Liver (tissue), 9 donors: ENCODE data around the gene ROMO1. TPM values are rescaled to one million over a fixed set of nuclear protein-coding genes. Genes with fewer than 3 reads are reported as not detected.

Source experiments
- DNase-seq: peaks from one replicate; pipeline ENCODE4 v3.0.0-alpha.2; 2017; ENCODE audit warnings: low spot score
- H3K27ac ChIP-seq, 2 donors: one replicate each; pipeline ENCODE4 v1.7.0; 2013; ENCODE audit warnings: inconsistent platforms in 2 of 2, low read length in 2 of 2, control low read depth in 1 of 2, low read depth in 1 of 2, mild to moderate bottlenecking in 1 of 2
- H3K27me3 ChIP-seq, 4 donors: one replicate each; pipeline versions ENCODE4 v1.6.1 to v1.7.0; 2013; ENCODE audit warnings: low read length in 3 of 4, inconsistent platforms in 1 of 4, mild to moderate bottlenecking in 1 of 4, moderate library complexity in 1 of 4; ENCODE audit not compliant: control insufficient read depth in 4 of 4, insufficient read depth in 4 of 4
- H3K36me3 ChIP-seq, 4 donors: one replicate each; pipeline versions ENCODE4 v1.6.1 to v1.7.0; 2013; ENCODE audit warnings: low read length in 3 of 4, mild to moderate bottlenecking in 3 of 4, low read depth in 1 of 4, moderate library complexity in 1 of 4; ENCODE audit not compliant: control insufficient read depth in 4 of 4, insufficient read depth in 3 of 4
- H3K4me1 ChIP-seq, 4 donors: one replicate each; pipeline versions ENCODE4 v1.6.1 to v1.7.0; 2013; ENCODE audit warnings: low read length in 3 of 4, mild to moderate bottlenecking in 3 of 4, moderate library complexity in 1 of 4; ENCODE audit not compliant: control insufficient read depth in 4 of 4, insufficient read depth in 4 of 4
- H3K4me3 ChIP-seq, 3 donors: one replicate each; pipeline versions ENCODE4 v1.6.1 to v1.7.0; 2013; ENCODE audit warnings: low read length in 3 of 3, control low read depth in 1 of 3, low read depth in 1 of 3, mild to moderate bottlenecking in 1 of 3
- H3K9ac ChIP-seq, 2 donors: one replicate each; pipeline ENCODE4 v1.7.0; 2013; ENCODE audit warnings: low read length in 2 of 2, mild to moderate bottlenecking in 2 of 2, moderate library complexity in 2 of 2, control low read depth in 1 of 2, low read depth in 1 of 2
- H3K9me3 ChIP-seq, 4 donors: one replicate each; pipeline versions ENCODE4 v1.6.1 to v1.7.0; 2013; ENCODE audit warnings: low read length in 3 of 4; ENCODE audit not compliant: control insufficient read depth in 4 of 4
- EGR1 ChIP-seq, 2 donors: IDR thresholded peaks; 2 replicates each; pipeline ENCODE4 v1.6.1; 2016 to 2018; ENCODE audit warnings: antibody characterized with exemption in 2 of 2, low read depth in 2 of 2
- JUND ChIP-seq, 2 donors: IDR thresholded peaks; 2 replicates each; pipeline ENCODE4 v1.6.1; 2016; ENCODE audit warnings: antibody characterized with exemption in 2 of 2
- RAD21 ChIP-seq, 2 donors: IDR thresholded peaks; 2 replicates each; pipeline ENCODE4 v1.6.1; 2016; ENCODE audit warnings: antibody characterized with exemption in 2 of 2, mild to moderate bottlenecking in 2 of 2
- RXRA ChIP-seq, 2 donors: IDR thresholded peaks; 2 replicates each; pipeline ENCODE4 v1.6.1; 2017 to 2018; ENCODE audit warnings: antibody characterized with exemption in 2 of 2, mild to moderate bottlenecking in 1 of 2
- TAF1 ChIP-seq: conservative IDR thresholded peaks from 2 replicates; pipeline ENCODE4 v1.6.1; 2016; ENCODE audit warnings: antibody characterized with exemption, mild to moderate bottlenecking
- YY1 ChIP-seq: IDR thresholded peaks from 2 replicates; pipeline ENCODE4 v1.6.1; 2016; ENCODE audit warnings: antibody characterized with exemption, mild to moderate bottlenecking
- WGBS: extraction: QIAGEN DNeasy Blood & Tissue Kit; methylation state at CpG from one replicate; pipeline ENCODE4 v1.1.7; 2013; 5-methylcytosine and 5-hydroxymethylcytosine counted together
- polyA plus RNA-seq, 2 donors: library from polyadenylated mRNA; stranded (reverse) in 1 of 2; unstranded in 1 of 2; fragments of 200-250 nt in 1 of 2; fragments of >200 nt in 1 of 2; fragmentation: Nextera tagmentation in 1 of 2; extraction: Ambion mirVana in 1 of 2; gene quantifications; one replicate each; pipeline versions ENCODE4 v1.2.1 to v1.2.3, GENCODE V29; 2013 to 2015
- total RNA-seq, 2 donors: library from RNA; depleted of rRNA; stranded (reverse); fragments of >200 nt; gene quantifications; one replicate each; pipeline ENCODE4 v1.2.3, GENCODE V29; 2014
- TF ChIP-seq, protein P1 (sequence below): IDR thresholded peaks from 2 replicates; pipeline ENCODE4 v1.6.1; 2016; ENCODE audit warnings: antibody characterized with exemption
- TF ChIP-seq, protein P2 (sequence below): IDR thresholded peaks from 2 replicates; pipeline ENCODE4 v1.6.1; 2016; ENCODE audit warnings: antibody characterized with exemption
- TF ChIP-seq, protein P3 (sequence below): fragments of 150-350 bp; IDR thresholded peaks from 2 replicates; pipeline ENCODE4 v1.5.1; 2017; ENCODE audit warnings: improper control_type of control experiment, low read depth, low read length; ENCODE audit not compliant: missing input control
- TF ChIP-seq, protein P4 (sequence below): IDR thresholded peaks from 2 replicates; pipeline ENCODE4 v1.6.1; 2016; ENCODE audit warnings: antibody characterized with exemption
- donor health status: healthy.
- donor health status: healthy.
- donor health status: healthy.
- donor health status: healthy.
- donor health status: healthy.

ROMO1 gene
- total and polyA plus RNA-seq, 4 donors = 68.4 to 359 (median 147) TPM

DNA sequence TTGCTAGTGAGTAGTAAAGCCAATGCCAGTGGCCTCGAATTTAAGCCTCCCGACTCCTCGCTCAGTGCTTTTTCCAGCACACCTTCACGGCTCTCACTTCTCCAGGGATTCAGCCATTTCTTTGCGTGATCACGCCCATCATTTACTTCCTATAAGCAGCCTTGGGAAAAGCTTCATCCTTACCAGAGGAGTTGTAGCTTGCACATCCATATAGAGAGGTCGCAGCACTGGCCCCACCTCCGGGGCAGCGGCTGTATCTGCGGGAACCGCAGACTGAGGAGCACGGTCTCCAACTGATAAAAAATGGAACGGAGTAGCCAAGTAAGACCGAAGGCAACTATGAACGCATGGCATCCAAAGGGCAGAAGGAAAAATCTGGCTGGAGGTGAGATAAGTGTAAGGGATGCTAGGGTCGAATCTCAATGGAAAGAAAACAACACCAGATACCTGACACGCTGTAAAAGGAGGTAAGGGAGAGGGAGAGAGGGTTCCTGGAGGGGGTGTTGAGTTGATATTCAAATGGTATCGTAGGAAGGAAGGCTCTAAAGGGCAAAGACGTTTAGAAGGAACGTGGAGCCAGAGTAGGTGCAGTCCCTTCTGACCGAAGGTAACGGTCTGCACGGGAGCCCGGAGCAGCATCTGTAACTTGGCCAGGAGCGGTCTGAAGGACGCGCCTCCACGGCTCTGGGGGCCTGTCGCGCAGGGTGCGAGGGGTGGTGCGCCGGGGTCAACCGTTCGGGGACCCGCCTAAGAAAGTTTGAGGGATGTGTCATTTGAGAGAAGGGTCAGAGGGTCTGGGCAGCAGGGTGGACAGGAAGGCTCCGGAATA lies 693 bp upstream of the ROMO1 start (continued):
- TF ChIP-seq, protein P1, sequence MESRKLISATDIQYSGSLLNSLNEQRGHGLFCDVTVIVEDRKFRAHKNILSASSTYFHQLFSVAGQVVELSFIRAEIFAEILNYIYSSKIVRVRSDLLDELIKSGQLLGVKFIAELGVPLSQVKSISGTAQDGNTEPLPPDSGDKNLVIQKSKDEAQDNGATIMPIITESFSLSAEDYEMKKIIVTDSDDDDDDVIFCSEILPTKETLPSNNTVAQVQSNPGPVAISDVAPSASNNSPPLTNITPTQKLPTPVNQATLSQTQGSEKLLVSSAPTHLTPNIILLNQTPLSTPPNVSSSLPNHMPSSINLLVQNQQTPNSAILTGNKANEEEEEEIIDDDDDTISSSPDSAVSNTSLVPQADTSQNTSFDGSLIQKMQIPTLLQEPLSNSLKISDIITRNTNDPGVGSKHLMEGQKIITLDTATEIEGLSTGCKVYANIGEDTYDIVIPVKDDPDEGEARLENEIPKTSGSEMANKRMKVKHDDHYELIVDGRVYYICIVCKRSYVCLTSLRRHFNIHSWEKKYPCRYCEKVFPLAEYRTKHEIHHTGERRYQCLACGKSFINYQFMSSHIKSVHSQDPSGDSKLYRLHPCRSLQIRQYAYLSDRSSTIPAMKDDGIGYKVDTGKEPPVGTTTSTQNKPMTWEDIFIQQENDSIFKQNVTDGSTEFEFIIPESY = no peak
- TF ChIP-seq JUND (IDR thresholded peaks at IDR 0.05) (no peak), YY1 (no peak)
- TF ChIP-seq, protein P2, sequence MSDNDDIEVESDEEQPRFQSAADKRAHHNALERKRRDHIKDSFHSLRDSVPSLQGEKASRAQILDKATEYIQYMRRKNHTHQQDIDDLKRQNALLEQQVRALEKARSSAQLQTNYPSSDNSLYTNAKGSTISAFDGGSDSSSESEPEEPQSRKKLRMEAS = no peak

DNA sequence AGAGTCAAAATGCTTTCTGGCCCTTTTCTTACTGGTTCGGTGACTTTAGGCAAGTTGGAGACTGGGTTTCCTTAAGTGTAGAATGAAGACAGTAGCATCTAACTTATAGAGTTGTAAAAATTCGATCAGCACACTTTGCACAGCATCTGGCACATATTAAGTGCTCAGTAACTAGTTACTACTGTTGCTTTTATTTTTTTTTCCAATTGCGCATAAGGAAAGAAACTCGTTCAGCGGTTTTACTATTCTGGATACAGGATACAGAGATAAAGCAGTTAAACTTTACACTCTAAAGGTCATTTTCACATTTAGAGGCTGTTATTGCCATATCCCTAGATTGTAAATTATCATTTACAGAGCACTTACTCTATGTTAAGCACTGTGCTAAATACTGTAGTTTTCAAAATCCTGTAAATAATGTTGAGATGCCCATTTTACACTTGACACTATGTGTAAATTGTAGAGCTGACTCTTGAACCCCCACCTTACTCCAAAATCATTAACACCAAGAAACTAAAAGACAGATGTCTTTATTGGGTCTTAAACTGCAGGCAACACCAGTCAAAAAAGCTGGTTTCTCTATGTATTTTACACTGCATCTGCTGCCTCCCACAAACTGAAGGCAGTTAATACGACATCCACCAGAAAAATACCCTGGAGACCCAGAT lies 886 bp downstream of the ROMO1 start:
- peak overlapping the region; percentile 83 to 86 for H3K27ac ChIP-seq
- H3K9ac ChIP-seq = peak overlapping the region; percentile 48 to 64
- no peak for DNase-seq
- H3K9me3 ChIP-seq = no peaks in the 10 kb centered on the region
- peaks cover 8 to 30% (median 28%) of the 10 kb centered on the region in 4 donors for H3K36me3 ChIP-seq
- TF ChIP-seq EGR1 (IDR thresholded peaks at IDR 0.05; ENCODE audit: low read depth in 2 of 2) = no peak
- peak; percentile 18 for TF ChIP-seq TAF1
- TF ChIP-seq, protein P3, sequence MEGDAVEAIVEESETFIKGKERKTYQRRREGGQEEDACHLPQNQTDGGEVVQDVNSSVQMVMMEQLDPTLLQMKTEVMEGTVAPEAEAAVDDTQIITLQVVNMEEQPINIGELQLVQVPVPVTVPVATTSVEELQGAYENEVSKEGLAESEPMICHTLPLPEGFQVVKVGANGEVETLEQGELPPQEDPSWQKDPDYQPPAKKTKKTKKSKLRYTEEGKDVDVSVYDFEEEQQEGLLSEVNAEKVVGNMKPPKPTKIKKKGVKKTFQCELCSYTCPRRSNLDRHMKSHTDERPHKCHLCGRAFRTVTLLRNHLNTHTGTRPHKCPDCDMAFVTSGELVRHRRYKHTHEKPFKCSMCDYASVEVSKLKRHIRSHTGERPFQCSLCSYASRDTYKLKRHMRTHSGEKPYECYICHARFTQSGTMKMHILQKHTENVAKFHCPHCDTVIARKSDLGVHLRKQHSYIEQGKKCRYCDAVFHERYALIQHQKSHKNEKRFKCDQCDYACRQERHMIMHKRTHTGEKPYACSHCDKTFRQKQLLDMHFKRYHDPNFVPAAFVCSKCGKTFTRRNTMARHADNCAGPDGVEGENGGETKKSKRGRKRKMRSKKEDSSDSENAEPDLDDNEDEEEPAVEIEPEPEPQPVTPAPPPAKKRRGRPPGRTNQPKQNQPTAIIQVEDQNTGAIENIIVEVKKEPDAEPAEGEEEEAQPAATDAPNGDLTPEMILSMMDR = no peak
- TF ChIP-seq RAD21 (IDR thresholded peaks at IDR 0.05) = no peak
- TF ChIP-seq, protein P2 = no peak
- TF ChIP-seq, protein P4, sequence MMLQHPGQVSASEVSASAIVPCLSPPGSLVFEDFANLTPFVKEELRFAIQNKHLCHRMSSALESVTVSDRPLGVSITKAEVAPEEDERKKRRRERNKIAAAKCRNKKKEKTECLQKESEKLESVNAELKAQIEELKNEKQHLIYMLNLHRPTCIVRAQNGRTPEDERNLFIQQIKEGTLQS = no peak
- no peak for TF ChIP-seq RXRA (IDR thresholded peaks at IDR 0.05)
- 16% methylated on average over 6 of the region's 6 CpGs for WGBS
- no peaks in the 10 kb centered on the region for H3K27me3 ChIP-seq
- H3K4me3 ChIP-seq = peak overlapping the region; percentile 69 to 87 (median 82)
- peaks cover 0 to 36% (median 27%) of the 10 kb centered on the region in 4 donors for H3K4me1 ChIP-seq

DNA sequence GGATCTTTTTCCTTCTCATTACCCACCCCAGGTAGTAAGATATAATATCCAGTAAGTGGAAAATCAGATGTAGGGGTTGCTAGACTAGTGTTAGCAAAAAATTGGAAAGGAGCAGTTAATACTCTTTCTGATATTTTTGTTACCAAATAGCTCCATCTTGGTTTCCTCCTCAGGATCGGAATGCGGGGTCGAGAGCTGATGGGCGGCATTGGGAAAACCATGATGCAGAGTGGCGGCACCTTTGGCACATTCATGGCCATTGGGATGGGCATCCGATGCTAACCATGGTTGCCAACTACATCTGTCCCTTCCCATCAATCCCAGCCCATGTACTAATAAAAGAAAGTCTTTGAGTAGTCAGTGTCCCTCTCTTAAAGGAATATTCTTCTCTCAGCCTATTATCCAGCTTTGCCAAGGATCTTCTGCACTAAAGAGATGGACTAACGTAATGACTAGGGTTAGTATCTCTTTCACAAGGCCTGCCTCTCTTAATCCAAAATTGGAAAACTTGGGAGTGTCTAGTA lies 1.5 kb downstream of the ROMO1 start:
- Histone ChIP-seq H3K27ac (no peak overlapping the region), H3K9me3 (no peaks in the 10 kb centered on the region), H3K4me3 (peak overlapping the region in 1 of 3 donors; percentile 69), H3K9ac (peak overlapping the region in 1 of 2 donors; percentile 48), H3K36me3 (peaks cover 9 to 35% (median 30%) of the 10 kb centered on the region in 4 donors), H3K4me1 (peaks cover 0 to 36% (median 23%) of the 10 kb centered on the region in 4 donors), H3K27me3 (no peaks in the 10 kb centered on the region)
- WGBS = 94% methylated on average over 7 of the region's 7 CpGs
- no peak for DNase-seq
- TF ChIP-seq TAF1 (no peak), RXRA (IDR thresholded peaks at IDR 0.05) (no peak), RAD21 (IDR thresholded peaks at IDR 0.05) (no peak)
